IMR-90 (cell line): ENCODE measurements around the gene SERPINA4. TPM values are rescaled to one million over a fixed set of nuclear protein-coding genes. Genes with fewer than 3 reads are reported as not detected.

Experiments used
- ATAC-seq: fragments of 200-7000 bp; cut with Tn5 transposase; 2 replicates; pipeline ENCODE4 v1.9.1; 2020; ENCODE audit warnings: low read depth, mild to moderate bottlenecking, moderate library complexity
- BruUV-seq: library from RNA; stranded (reverse); fragments of 400-500 nt; replicated peaks from 2 replicates; lab custom pipeline; 2021; lab: Mats Ljungman, UMichigan
- CTCF ChIA-PET: fragments of 300-600 bp; formaldehyde crosslinking; extraction: SDS; loops from one replicate; lab custom pipeline; 2021; ENCODE audit warnings: antibody characterized with exemption; lab: Yijun Ruan, JAX
- POLR2A ChIA-PET: fragments of 300-600 bp; sonication (Branson Sonifier 250); formaldehyde crosslinking; loops from one replicate; lab custom pipeline; 2022; ENCODE audit warnings: antibody characterized with exemption; ENCODE audit not compliant: unreplicated experiment; lab: Charles Lee
- DNase-seq: peaks from one replicate; pipeline ENCODE4 v3.0.0; 2013
- H2AFZ ChIP-seq: replicated peaks from 2 replicates; pipeline ENCODE3; 2013; ENCODE audit warnings: low read length, mild to moderate bottlenecking; ENCODE audit not compliant: poor library complexity
- H2AK5ac ChIP-seq: 2 replicates; pipeline ENCODE4 v1.6.1; 2013; ENCODE audit warnings: low read depth, low read length, inconsistent platforms
- H2AK9ac ChIP-seq: replicated peaks from 2 replicates; pipeline ENCODE3; 2013; ENCODE audit warnings: mild to moderate bottlenecking, low read depth, low read length, moderate library complexity; ENCODE audit not compliant: poor library complexity
- H2BK120ac ChIP-seq: 2 replicates; pipeline ENCODE4 v1.6.1; 2013; ENCODE audit warnings: low read depth, low read length, inconsistent platforms
- H2BK15ac ChIP-seq: 3 replicates; pipeline ENCODE4 v1.6.1; 2013; ENCODE audit warnings: low read depth, low read length, inconsistent platforms
- H2BK20ac ChIP-seq: 2 replicates; pipeline ENCODE4 v1.6.1; 2013; ENCODE audit warnings: low read depth, mild to moderate bottlenecking, inconsistent platforms, low read length, moderate library complexity
- H2BK5ac ChIP-seq: 2 replicates; pipeline ENCODE4 v1.6.1; 2013; ENCODE audit warnings: mild to moderate bottlenecking, low read depth, low read length, inconsistent platforms; ENCODE audit not compliant: poor library complexity, severe bottlenecking
- H3K14ac ChIP-seq: replicated peaks from 2 replicates; pipeline ENCODE4 v1.6.1; 2013; ENCODE audit warnings: low read depth, low read length, inconsistent platforms
- H3K18ac ChIP-seq: 2 replicates; pipeline ENCODE4 v1.6.1; 2013; ENCODE audit warnings: low read depth, low read length, control low read depth
- H3K23ac ChIP-seq: 2 replicates; pipeline ENCODE4 v1.6.1; 2013; ENCODE audit warnings: low read depth, low read length, inconsistent platforms
- H3K27ac ChIP-seq: 2 replicates; pipeline ENCODE4 v1.5.1; 2013; ENCODE audit warnings: mild to moderate bottlenecking, control low read depth, low read length; ENCODE audit not compliant: insufficient read depth
- H3K27me3 ChIP-seq: 2 replicates; pipeline ENCODE4 v1.6.1; 2013; ENCODE audit warnings: low read length; ENCODE audit not compliant: control insufficient read depth, insufficient read depth
- H3K36me3 ChIP-seq: 2 replicates; pipeline ENCODE4 v1.6.1; 2013; ENCODE audit warnings: low read length, mixed read lengths; ENCODE audit not compliant: control insufficient read depth, insufficient read depth
- H3K4ac ChIP-seq: 2 replicates; pipeline ENCODE4 v1.6.1; 2013; ENCODE audit warnings: low read depth, low read length, inconsistent platforms
- H3K4me1 ChIP-seq: 2 replicates; pipeline ENCODE4 v1.6.1; 2013; ENCODE audit warnings: low read length, mixed read lengths; ENCODE audit not compliant: control insufficient read depth, insufficient read depth
- H3K4me2 ChIP-seq: 2 replicates; pipeline ENCODE4 v1.6.1; 2013; ENCODE audit warnings: low read depth, mild to moderate bottlenecking, control low read depth, low read length, moderate library complexity
- H3K4me3 ChIP-seq: 2 replicates; pipeline ENCODE4 v1.5.1; 2013; ENCODE audit warnings: low read depth, mild to moderate bottlenecking, control low read depth, low read length, moderate library complexity; ENCODE audit not compliant: insufficient read depth
- H3K56ac ChIP-seq: 2 replicates; pipeline ENCODE4 v1.6.1; 2013; ENCODE audit warnings: low read length, inconsistent platforms; ENCODE audit not compliant: insufficient read depth; ENCODE audit errors: extremely low read depth
- H3K79me1 ChIP-seq, 2 experiments: 2 replicates each; pipeline ENCODE4 v1.6.1; 2013; ENCODE audit warnings: low read length in 2 of 2, inconsistent platforms in 1 of 2, low read depth in 1 of 2
- H3K9ac ChIP-seq: 2 replicates; pipeline ENCODE4 v1.6.1; 2013; ENCODE audit warnings: low read depth, low read length, control low read depth
- H3K9me1 ChIP-seq: 2 replicates; pipeline ENCODE4 v1.6.1; 2013; ENCODE audit warnings: low read length, inconsistent platforms; ENCODE audit not compliant: insufficient read depth
- H3K9me3 ChIP-seq: 2 replicates; pipeline ENCODE4 v1.6.1; 2013; ENCODE audit warnings: low read length; ENCODE audit not compliant: control insufficient read depth, insufficient read depth
- H4K20me1 ChIP-seq: 2 replicates; pipeline ENCODE4 v1.6.1; 2013; ENCODE audit warnings: low read length, inconsistent platforms; ENCODE audit not compliant: insufficient read depth
- H4K5ac ChIP-seq: 2 replicates; pipeline ENCODE4 v1.6.1; 2013; ENCODE audit warnings: mild to moderate bottlenecking, low read depth, low read length, control low read depth
- H4K8ac ChIP-seq, 2 experiments: 2 replicates each; pipeline ENCODE4 v1.6.1; 2013; ENCODE audit warnings: low read depth in 2 of 2, low read length in 2 of 2, control low read depth in 1 of 2, inconsistent platforms in 1 of 2
- H4K91ac ChIP-seq: 2 replicates; pipeline ENCODE4 v1.6.1; 2013; ENCODE audit warnings: low read depth, low read length, inconsistent platforms; ENCODE audit not compliant: insufficient read depth
- MAZ ChIP-seq: IDR thresholded peaks from 2 replicates; pipeline ENCODE4 v1.6.1; 2012; ENCODE audit warnings: low read depth, mild to moderate bottlenecking, low read length, improper control_type of control experiment, moderate library complexity, borderline replicate concordance
- WGBS, 2 experiments: methylation state at CpG; one replicate each; pipeline versions ENCODE4 v1.1.5 to v1.1.7; 2013; ENCODE audit warnings: missing lambda C conversion rate in 2 of 2; ENCODE audit not compliant: insufficient read length in 1 of 2; ENCODE audit errors: extremely low coverage in 2 of 2; 5-methylcytosine and 5-hydroxymethylcytosine counted together
- dilution Hi-C: fragments of 300-500 bp; cut with HindIII; formaldehyde crosslinking; loops from one replicate; pipeline ENCODE4 v1.14.3; 2018; ENCODE audit warnings: low sequenced_read_pairs; ENCODE audit not compliant: unreplicated experiment
- in situ Hi-C: fragments of 300-500 bp; cut with MboI; formaldehyde crosslinking; loops from 3 replicates; pipeline ENCODE4 v1.14.3; 2019; ENCODE audit warnings: low sequenced_read_pairs, inconsistent platforms, mixed read lengths
- intact Hi-C: fragments of 100-400 bp; cut with micrococcal nuclease; formaldehyde crosslinking; loops from 2 replicates; pipeline ENCODE4 v1.10.0; 2022
- polyA plus RNA-seq, 3 experiments: library from polyadenylated mRNA; depleted of rRNA; stranded (reverse); fragments of >200 nt; gene quantifications; 2 replicates each; pipeline ENCODE4 v1.2.3, GENCODE V29; 2012; ENCODE audit warnings: low replicate concordance in 1 of 3
- total RNA-seq: library from RNA; depleted of rRNA; stranded (reverse); fragments of >200 nt; gene quantifications from 2 replicates; pipeline ENCODE4 v1.2.3, GENCODE V29; 2012

The SERPINA4 gene
- total and polyA plus RNA-seq, 2 of the 4 experiments (the other 2 are of a cell fraction), result not detected

GRCh38 chr14:94541234-94541975 is 19.8 kb upstream of the SERPINA4 start:
- H3K23ac ChIP-seq, result no peak overlapping the region
- H3K14ac ChIP-seq, result no peak overlapping the region
- intact Hi-C loops, result no loop called here
- no peak overlapping the region for H3K4me2 ChIP-seq
- H4K5ac ChIP-seq, result no peak overlapping the region
- POLR2A ChIA-PET, result interaction anchor here (0.6 kb wide), 1 partner anchor 136 kb away, joined by 4 read pairs; no protein-coding TSS in a partner anchor
- CTCF ChIA-PET, result interaction anchor here (2.2 kb wide), 1 partner anchor 8 kb away, joined by 5 read pairs; no protein-coding TSS in a partner anchor
- H3K27me3 ChIP-seq, result no peaks in the 10 kb centered on the region
- DNase-seq (no peak), ATAC-seq (no peak)
- no peaks in the 10 kb centered on the region for H4K20me1 ChIP-seq
- no peak overlapping the region for H3K9ac ChIP-seq
- H3K4me1 ChIP-seq, result no peaks in the 10 kb centered on the region
- no peak overlapping the region for H4K8ac ChIP-seq
- no peak overlapping the region for H3K4me3 ChIP-seq
- H3K27ac ChIP-seq, result no peak overlapping the region
- no peaks in the 10 kb centered on the region for H3K9me1 ChIP-seq
- dilution Hi-C loops, result no loop called here
- H3K79me1 ChIP-seq, result no peaks in the 10 kb centered on the region
- H4K91ac ChIP-seq, result no peak overlapping the region
- in situ Hi-C loops, result no loop called here
- no peak overlapping the region for H2BK15ac ChIP-seq
- no peak overlapping the region for H2AFZ ChIP-seq
- no peak overlapping the region for H2AK9ac ChIP-seq
- no peak for TF ChIP-seq MAZ
- no peaks in the 10 kb centered on the region for H3K36me3 ChIP-seq
- 0 out of 2 replicates have a peak, but pooled peaks cover 1% of the 10 kb centered on the region for H3K9me3 ChIP-seq
- H2BK120ac ChIP-seq, result no peak overlapping the region
- WGBS, 2 experiments, result 68% methylated on average over 4 of the region's 9 CpGs; no CpG with 5 or more reads in 1 of the 2 experiments
- no TSS peak for BruUV-seq
- no peak overlapping the region for H3K18ac ChIP-seq
- no peak overlapping the region for H2AK5ac ChIP-seq
- no peak overlapping the region for H2BK20ac ChIP-seq
- no peak overlapping the region for H3K4ac ChIP-seq
- H3K56ac ChIP-seq, result no peak overlapping the region
- H2BK5ac ChIP-seq, result no peak overlapping the region
